HL-60 (cell line): Measurements from ENCODE around the gene TRIM29.

Experiments
- CTCF ChIP-seq: IDR thresholded peaks from one replicate; pipeline ENCODE4 v1.5.1; 2011; ENCODE audit warnings: low read length, control low read depth, inconsistent platforms; ENCODE audit not compliant: insufficient read depth
- GABPA ChIP-seq: IDR thresholded peaks from 2 replicates; pipeline ENCODE4 v1.6.1; 2012; ENCODE audit warnings: low read depth
- POLR2AphosphoS5 ChIP-seq: IDR thresholded peaks from 2 replicates; pipeline ENCODE4 v1.6.1; 2012; ENCODE audit warnings: low read depth
- REST ChIP-seq: IDR thresholded peaks from 2 replicates; pipeline ENCODE4 v1.6.1; 2012; ENCODE audit warnings: low read depth; ENCODE audit not compliant: insufficient replicate concordance

- no peak for TF ChIP-seq CTCF
- no peak for TF ChIP-seq REST
- no peak for TF ChIP-seq POLR2AphosphoS5
- TF ChIP-seq GABPA = no peak
These were observed 19.9 kb downstream of the TRIM29 start for GRCh38 chr11:120117991-120118390.
